ENCODE data around the gene IFIT5. TPM values are rescaled to one million over a fixed set of nuclear protein-coding genes. Genes with fewer than 3 reads are reported as not detected.
A peak's percentile ranks its signal among the peaks of the same experiment; 100 is the strongest.
"Not testable (repeated sequence)": the region's sequence is repeated elsewhere in the genome, so short reads cannot be mapped to it uniquely, and the experiment has no call there.

IFIT5 gene
- total RNA-seq, 1 donor from 2014 or later: 11.5 TPM

GRCh38 chr10:89421018-89421476 is 6.7 kb downstream of the IFIT5 start:
- intact Hi-C loops (cut with DNase I): no loop called here
- no peak for DNase-seq (ENCODE audit: low spot score)

- DNase-seq (ENCODE audit: low spot score): no peak
- intact Hi-C loops (cut with DNase I): loop anchor here (5.0 kb wide), 2 partner anchors 52 to 277 kb away; partner anchors contain the start of gene KIF20B
Observed at GRCh38 chr10:89425000-89425399, 10.6 kb downstream of the IFIT5 start.

- intact Hi-C loops (cut with DNase I): loop anchor here (2.0 to 5.0 kb wide), 3 partner anchors 51 to 276 kb away; partner anchors contain the start of gene KIF20B
- no peak for DNase-seq (ENCODE audit: low spot score)
Observed at GRCh38 chr10:89426230-89426868, 12.0 kb downstream of the IFIT5 start.

- no peak for DNase-seq (ENCODE audit: low spot score)
- intact Hi-C loops (cut with DNase I): loop anchor here (2.0 to 5.0 kb wide), 3 partner anchors 50 to 275 kb away; partner anchors contain the start of gene KIF20B
Observed at GRCh38 chr10:89427629-89428028, 13.3 kb downstream of the IFIT5 start.

- no peak for DNase-seq (ENCODE audit: low spot score)
- intact Hi-C loops (cut with DNase I): loop anchor here (5.0 kb wide), 2 partner anchors 48 to 273 kb away; partner anchors contain the start of gene KIF20B
Observed at GRCh38 chr10:89428877-89429276, 14.5 kb downstream of the IFIT5 start.

- no peak for DNase-seq (ENCODE audit: low spot score)
- intact Hi-C loops (cut with DNase I): no loop called here
Observed at GRCh38 chr10:89431977-89432376, 17.6 kb downstream of the IFIT5 start.

- intact Hi-C loops (cut with DNase I): no loop called here
- DNase-seq (ENCODE audit: low spot score): no peak
Observed at GRCh38 chr10:89438525-89438924, 24.2 kb downstream of the IFIT5 start.

GRCh38 chr10:89440226-89441009 is 26.1 kb downstream of the IFIT5 start:
- peak; percentile 82 for DNase-seq (ENCODE audit: low spot score)
- intact Hi-C loops (cut with DNase I): no loop called here

GRCh38 chr10:89442289-89442688 is 27.9 kb downstream of the IFIT5 start:
- DNase-seq (ENCODE audit: low spot score): no peak
- intact Hi-C loops (cut with DNase I): no loop called here

GRCh38 chr10:89444819-89445218 is 30.5 kb downstream of the IFIT5 start:
- DNase-seq (ENCODE audit: low spot score); intact Hi-C loops (cut with DNase I): not testable (repeated sequence)

- no peak for DNase-seq (ENCODE audit: low spot score)
- intact Hi-C loops (cut with DNase I): no loop called here
Observed at GRCh38 chr10:89450901-89451300, 36.5 kb downstream of the IFIT5 start.

GRCh38 chr10:89452193-89452592 is 37.8 kb downstream of the IFIT5 start:
- no peak for DNase-seq (ENCODE audit: low spot score)
- intact Hi-C loops (cut with DNase I): no loop called here

GRCh38 chr10:89454561-89455347 is 40.4 kb downstream of the IFIT5 start:
- intact Hi-C loops (cut with DNase I): no loop called here
- no peak for DNase-seq (ENCODE audit: low spot score)

GRCh38 chr10:89458291-89458690 is 43.9 kb downstream of the IFIT5 start:
- intact Hi-C loops (cut with DNase I): no loop called here
- DNase-seq (ENCODE audit: low spot score): no peak

- intact Hi-C loops (cut with DNase I): no loop called here
- DNase-seq (ENCODE audit: low spot score): no peak
Observed at GRCh38 chr10:89458784-89459183, 44.4 kb downstream of the IFIT5 start.

- intact Hi-C loops (cut with DNase I): no loop called here
- no peak for DNase-seq (ENCODE audit: low spot score)
Observed at GRCh38 chr10:89463846-89464537, 49.6 kb downstream of the IFIT5 start.

GRCh38 chr10:89465196-89465595 is 50.8 kb downstream of the IFIT5 start:
- intact Hi-C loops (cut with DNase I): no loop called here
- DNase-seq (ENCODE audit: low spot score): no peak

GRCh38 chr10:89466599-89467035 is 52.2 kb downstream of the IFIT5 start:
- intact Hi-C loops (cut with DNase I): no loop called here
- DNase-seq (ENCODE audit: low spot score): no peak

GRCh38 chr10:89468191-89468965 is 54.0 kb downstream of the IFIT5 start:
- intact Hi-C loops (cut with DNase I): no loop called here
- no peak for DNase-seq (ENCODE audit: low spot score)

Measured in cardiac septum (tissue), 1 donor.